Measurements from ENCODE around the gene GLT1D1. TPM values are rescaled to one million over a fixed set of nuclear protein-coding genes. Genes with fewer than 3 reads are reported as not detected.

The GLT1D1 gene
- total RNA-seq, 1 donor from 2014 or later: 5.4 TPM

DNA sequence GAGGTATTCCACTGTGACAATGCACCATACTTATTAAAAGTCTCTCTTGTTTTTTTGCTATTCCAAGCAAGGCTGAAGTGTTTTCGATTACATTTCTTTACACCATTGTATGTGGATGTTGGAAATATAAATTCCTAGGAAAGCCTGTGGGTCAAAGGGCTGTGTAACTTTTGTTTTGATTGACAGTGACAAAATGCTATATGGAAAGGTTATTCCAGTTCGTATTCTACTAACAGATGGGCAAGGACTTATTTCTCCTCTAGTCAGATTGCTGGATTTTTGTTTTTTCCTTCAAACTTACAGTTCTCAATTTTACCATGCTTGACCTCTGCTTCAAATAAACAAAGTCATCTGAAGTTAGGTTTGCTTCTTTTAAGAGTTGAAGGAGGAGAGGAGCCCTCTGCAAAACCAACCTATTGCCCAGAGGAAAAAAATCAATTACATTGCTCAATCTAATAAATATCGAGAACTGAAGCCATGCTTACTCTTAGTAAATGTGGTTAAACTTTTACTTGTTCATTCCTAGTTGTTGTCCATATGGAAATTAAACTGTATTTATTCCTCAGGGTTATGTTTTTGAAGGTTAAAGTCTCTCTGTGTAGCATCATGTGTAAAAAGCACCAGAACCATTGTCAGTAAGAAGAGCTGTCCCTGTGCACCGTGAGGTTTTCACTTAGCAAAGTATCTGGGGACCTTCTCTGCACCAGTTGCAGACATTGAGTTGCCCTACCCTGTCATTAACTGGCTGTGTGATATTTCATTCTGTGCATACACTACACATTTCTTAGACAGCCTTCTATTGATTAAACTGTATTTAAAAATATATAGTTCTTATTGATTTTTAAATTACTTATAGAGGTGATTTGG, 26.9 kb downstream of the GLT1D1 start:
- H3K9me3 Mint-ChIP-seq: peaks cover 24% of the 10 kb centered on the region
- H3K9me3 ChIP-seq (ENCODE audit: low read depth): peaks cover 16% of the 10 kb centered on the region
- H3K4me2 ChIP-seq: no peak overlapping the region
- H2AFZ ChIP-seq (replicated peaks): no peak overlapping the region
- TF ChIP-seq, protein P1, sequence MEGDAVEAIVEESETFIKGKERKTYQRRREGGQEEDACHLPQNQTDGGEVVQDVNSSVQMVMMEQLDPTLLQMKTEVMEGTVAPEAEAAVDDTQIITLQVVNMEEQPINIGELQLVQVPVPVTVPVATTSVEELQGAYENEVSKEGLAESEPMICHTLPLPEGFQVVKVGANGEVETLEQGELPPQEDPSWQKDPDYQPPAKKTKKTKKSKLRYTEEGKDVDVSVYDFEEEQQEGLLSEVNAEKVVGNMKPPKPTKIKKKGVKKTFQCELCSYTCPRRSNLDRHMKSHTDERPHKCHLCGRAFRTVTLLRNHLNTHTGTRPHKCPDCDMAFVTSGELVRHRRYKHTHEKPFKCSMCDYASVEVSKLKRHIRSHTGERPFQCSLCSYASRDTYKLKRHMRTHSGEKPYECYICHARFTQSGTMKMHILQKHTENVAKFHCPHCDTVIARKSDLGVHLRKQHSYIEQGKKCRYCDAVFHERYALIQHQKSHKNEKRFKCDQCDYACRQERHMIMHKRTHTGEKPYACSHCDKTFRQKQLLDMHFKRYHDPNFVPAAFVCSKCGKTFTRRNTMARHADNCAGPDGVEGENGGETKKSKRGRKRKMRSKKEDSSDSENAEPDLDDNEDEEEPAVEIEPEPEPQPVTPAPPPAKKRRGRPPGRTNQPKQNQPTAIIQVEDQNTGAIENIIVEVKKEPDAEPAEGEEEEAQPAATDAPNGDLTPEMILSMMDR (IDR thresholded peaks at IDR 0.05): no peak
- TF ChIP-seq EZH2phosphoT487 (IDR thresholded peaks at IDR 0.05) (no peak), EZH2 (IDR thresholded peaks at IDR 0.05) (no peak)
- H3K4me3 ChIP-seq: no peak overlapping the region
- H3K27ac ChIP-seq: no peak overlapping the region
- no peaks in the 10 kb centered on the region for H3K4me1 ChIP-seq
- no peaks in the 10 kb centered on the region for H3K4me1 Mint-ChIP-seq
- no peaks in the 10 kb centered on the region for H3K36me3 ChIP-seq
- H3K4me3 Mint-ChIP-seq: no peak overlapping the region
- no peaks in the 10 kb centered on the region for H3K79me2 ChIP-seq (ENCODE audit: low read depth)
- no peaks in the 10 kb centered on the region for H4K20me1 ChIP-seq (ENCODE audit: low read depth)
- no peak overlapping the region for H3K27ac Mint-ChIP-seq
- no peak overlapping the region for H3K9ac ChIP-seq
- DNase-seq (ENCODE audit: low spot score): no peak
- no peaks in the 10 kb centered on the region for H3F3A ChIP-seq (ENCODE audit: low read depth)
- H3K36me3 Mint-ChIP-seq: peaks cover 20% of the 10 kb centered on the region
- H3K27me3 Mint-ChIP-seq (ENCODE audit: insufficient read depth, low read depth): peaks cover 3% of the 10 kb centered on the region
- H3K27me3 ChIP-seq: no peaks in the 10 kb centered on the region

DNA sequence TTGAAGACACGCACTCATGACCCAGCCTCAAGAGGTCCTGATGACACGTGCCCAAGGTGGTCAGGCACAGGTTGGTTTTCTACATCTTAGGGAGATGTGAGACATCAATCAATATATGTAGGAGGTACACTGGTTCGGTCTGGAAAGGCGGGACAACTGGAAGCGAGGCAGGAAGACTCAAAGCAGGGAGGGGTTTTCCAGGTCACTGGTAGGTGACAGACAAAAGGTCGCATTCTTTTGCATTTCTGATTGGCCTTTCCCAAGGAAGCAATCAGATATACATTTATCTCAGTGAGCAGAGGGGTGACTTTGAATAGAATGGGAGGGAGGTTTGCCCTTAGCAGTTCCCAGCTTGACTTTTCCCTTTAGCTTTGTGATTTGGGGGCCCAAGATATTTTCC, 38.6 kb downstream of the GLT1D1 start:
- Mint-ChIP-seq H3K4me3 (no peak overlapping the region), H3K27me3 (ENCODE audit: insufficient read depth, low read depth) (peaks cover 7% of the 10 kb centered on the region), H3K36me3 (no peaks in the 10 kb centered on the region), H3K9me3 (no peaks in the 10 kb centered on the region), H3K27ac (no peak overlapping the region), H3K4me1 (no peaks in the 10 kb centered on the region)
- Histone ChIP-seq H3K27ac (no peak overlapping the region), H3K79me2 (ENCODE audit: low read depth) (no peaks in the 10 kb centered on the region), H2AFZ (replicated peaks) (no peak overlapping the region), H4K20me1 (ENCODE audit: low read depth) (no peaks in the 10 kb centered on the region), H3K4me2 (no peak overlapping the region), H3K4me3 (no peak overlapping the region), H3K36me3 (no peaks in the 10 kb centered on the region), H3F3A (ENCODE audit: low read depth) (no peaks in the 10 kb centered on the region), H3K27me3 (no peaks in the 10 kb centered on the region), H3K4me1 (no peaks in the 10 kb centered on the region), H3K9me3 (ENCODE audit: low read depth) (no peaks in the 10 kb centered on the region), H3K9ac (no peak overlapping the region)
- TF ChIP-seq EZH2 (IDR thresholded peaks at IDR 0.05) (no peak), EZH2phosphoT487 (IDR thresholded peaks at IDR 0.05) (no peak)
- TF ChIP-seq, protein P1 (IDR thresholded peaks at IDR 0.05): no peak
- no peak for DNase-seq (ENCODE audit: low spot score)

DNA sequence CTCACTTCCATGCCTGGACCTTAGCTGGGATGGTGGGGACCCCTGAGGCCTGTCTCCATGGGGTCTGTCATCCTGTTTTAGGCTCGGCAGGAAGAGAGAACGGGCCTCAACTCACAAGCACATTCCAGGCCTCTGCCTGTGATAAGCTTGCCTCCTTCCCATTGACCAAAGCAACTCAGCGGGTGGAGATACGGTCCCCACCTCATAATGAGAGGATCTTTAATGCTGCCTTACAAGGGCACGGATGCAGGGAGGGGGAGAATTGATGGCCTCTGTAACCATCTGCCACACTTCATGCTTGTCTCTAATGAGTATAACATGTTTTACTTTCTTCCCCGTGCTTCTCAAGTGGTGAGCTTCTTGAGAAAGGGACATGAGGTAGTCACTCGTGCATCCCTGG, 50.0 kb downstream of the GLT1D1 start:
- TF ChIP-seq EZH2phosphoT487 (IDR thresholded peaks at IDR 0.05) (no peak), EZH2 (IDR thresholded peaks at IDR 0.05) (no peak)
- TF ChIP-seq, protein P1 (IDR thresholded peaks at IDR 0.05): no peak
- no peaks in the 10 kb centered on the region for H4K20me1 ChIP-seq (ENCODE audit: low read depth)
- no peak overlapping the region for H2AFZ ChIP-seq (replicated peaks)
- no peaks in the 10 kb centered on the region for H3K36me3 ChIP-seq
- Mint-ChIP-seq H3K9me3 (no peaks in the 10 kb centered on the region), H3K27ac (no peak overlapping the region), H3K36me3 (peaks cover 2% of the 10 kb centered on the region), H3K27me3 (ENCODE audit: insufficient read depth, low read depth) (no peaks in the 10 kb centered on the region), H3K4me3 (no peak overlapping the region), H3K4me1 (peaks cover 5% of the 10 kb centered on the region)
- H3K4me1 ChIP-seq: peaks cover 6% of the 10 kb centered on the region
- DNase-seq (ENCODE audit: low spot score): peak; percentile 29
- H3K79me2 ChIP-seq (ENCODE audit: low read depth): no peaks in the 10 kb centered on the region
- H3K4me2 ChIP-seq: peak overlapping the region; percentile 46
- H3K27me3 ChIP-seq: no peaks in the 10 kb centered on the region
- H3K4me3 ChIP-seq: no peak overlapping the region
- no peaks in the 10 kb centered on the region for H3F3A ChIP-seq (ENCODE audit: low read depth)
- no peaks in the 10 kb centered on the region for H3K9me3 ChIP-seq (ENCODE audit: low read depth)
- no peak overlapping the region for H3K9ac ChIP-seq
- no peak overlapping the region for H3K27ac ChIP-seq
